OCI-LY3 (cell line): ENCODE measurements around the gene SPI1.

Experiments
- EZH2phosphoT487 ChIP-seq: fragments of 200-600 bp; shearing (Covaris generic); IDR thresholded peaks from 2 replicates; pipeline ENCODE4 v1.6.1; 2018; ENCODE audit warnings: antibody characterized with exemption, mixed run types, low read depth
- TF ChIP-seq, protein P1 (sequence below): fragments of 200-600, 300-600 bp; sonication (generic); IDR thresholded peaks from 2 replicates; pipeline ENCODE4 v1.5.1; 2014; ENCODE audit warnings: antibody characterized with exemption, low read length, low read depth

- TF ChIP-seq, protein P1, sequence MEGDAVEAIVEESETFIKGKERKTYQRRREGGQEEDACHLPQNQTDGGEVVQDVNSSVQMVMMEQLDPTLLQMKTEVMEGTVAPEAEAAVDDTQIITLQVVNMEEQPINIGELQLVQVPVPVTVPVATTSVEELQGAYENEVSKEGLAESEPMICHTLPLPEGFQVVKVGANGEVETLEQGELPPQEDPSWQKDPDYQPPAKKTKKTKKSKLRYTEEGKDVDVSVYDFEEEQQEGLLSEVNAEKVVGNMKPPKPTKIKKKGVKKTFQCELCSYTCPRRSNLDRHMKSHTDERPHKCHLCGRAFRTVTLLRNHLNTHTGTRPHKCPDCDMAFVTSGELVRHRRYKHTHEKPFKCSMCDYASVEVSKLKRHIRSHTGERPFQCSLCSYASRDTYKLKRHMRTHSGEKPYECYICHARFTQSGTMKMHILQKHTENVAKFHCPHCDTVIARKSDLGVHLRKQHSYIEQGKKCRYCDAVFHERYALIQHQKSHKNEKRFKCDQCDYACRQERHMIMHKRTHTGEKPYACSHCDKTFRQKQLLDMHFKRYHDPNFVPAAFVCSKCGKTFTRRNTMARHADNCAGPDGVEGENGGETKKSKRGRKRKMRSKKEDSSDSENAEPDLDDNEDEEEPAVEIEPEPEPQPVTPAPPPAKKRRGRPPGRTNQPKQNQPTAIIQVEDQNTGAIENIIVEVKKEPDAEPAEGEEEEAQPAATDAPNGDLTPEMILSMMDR, result no peak
- TF ChIP-seq EZH2phosphoT487, result no peak
These were observed 48.1 kb downstream of the SPI1 start for GRCh38 chr11:47329987-47330931.
